ENCODE data around the gene RAVER2. TPM values are rescaled to one million over a fixed set of nuclear protein-coding genes. Genes with fewer than 3 reads are reported as not detected.

The RAVER2 gene
- polyA plus RNA-seq, 1 donor (not counting 4 experiments of a cell fraction or from before 2014, with no cell fraction given) = 9.1 TPM

DNA sequence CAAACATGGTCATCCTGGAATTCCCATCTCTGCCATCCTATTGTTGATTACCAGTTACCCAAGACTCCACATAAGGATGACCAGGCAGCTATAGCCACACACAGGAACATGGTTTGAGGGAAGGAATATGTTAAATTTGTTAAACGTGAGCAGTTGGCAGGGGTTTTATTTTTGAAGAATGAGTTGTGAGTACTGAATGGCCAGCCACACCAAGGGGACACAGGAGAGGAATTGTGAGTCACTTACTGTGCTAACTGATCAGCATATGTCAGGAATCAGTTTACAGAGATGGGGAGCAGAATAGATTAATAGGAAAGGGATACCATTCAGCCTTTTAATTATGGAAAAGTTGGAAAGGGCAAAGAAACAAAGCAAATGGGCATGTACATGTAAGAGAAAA, 39.3 kb upstream of the RAVER2 start:
- H3K4me1 ChIP-seq (ENCODE audit: control insufficient read depth, extremely low read depth, insufficient read depth, low read length) = no peaks in the 10 kb centered on the region
- H3K9ac ChIP-seq (ENCODE audit: control insufficient read depth, extremely low read depth, insufficient read depth, low read length) = no peak overlapping the region
- no peaks in the 10 kb centered on the region for H3K36me3 ChIP-seq (ENCODE audit: control insufficient read depth in 2 of 2, extremely low read depth in 1 of 2, insufficient read depth in 2 of 2, low read length in 2 of 2)
- no peak for DNase-seq (ENCODE audit: low read depth, low spot score)
- H3K27ac ChIP-seq (ENCODE audit: control insufficient read depth, insufficient read depth, low read length) = no peak overlapping the region
- no peaks in the 10 kb centered on the region for H3K79me2 ChIP-seq (ENCODE audit: control insufficient read depth, insufficient read depth, low read length)
- H3K27me3 ChIP-seq (ENCODE audit: control insufficient read depth, extremely low read depth, insufficient read depth, low read length) = no peaks in the 10 kb centered on the region
- no peaks in the 10 kb centered on the region for H4K20me1 ChIP-seq (ENCODE audit: control insufficient read depth, extremely low read depth, insufficient read depth, low read length)
- H3K4me3 ChIP-seq (ENCODE audit: control insufficient read depth in 2 of 3, extremely low read depth in 1 of 3, insufficient read depth in 2 of 3, low read depth in 1 of 3, low read length in 3 of 3) = no peak overlapping the region
- dilution Hi-C loops (cut with MboI; ENCODE audit: extremely low pct_ligation_motif_present, low sequenced_read_pairs) = no loop called here
- no peaks in the 10 kb centered on the region for H3K9me3 ChIP-seq (ENCODE audit: control insufficient read depth, low read depth, low read length)
- no peak overlapping the region for H2AFZ ChIP-seq (ENCODE audit: control insufficient read depth, low read length)
- FAIRE-seq = no peak
- H3K9me1 ChIP-seq (ENCODE audit: control insufficient read depth, extremely low read depth, insufficient read depth, low read length) = no peaks in the 10 kb centered on the region
- TF ChIP-seq, protein P1, sequence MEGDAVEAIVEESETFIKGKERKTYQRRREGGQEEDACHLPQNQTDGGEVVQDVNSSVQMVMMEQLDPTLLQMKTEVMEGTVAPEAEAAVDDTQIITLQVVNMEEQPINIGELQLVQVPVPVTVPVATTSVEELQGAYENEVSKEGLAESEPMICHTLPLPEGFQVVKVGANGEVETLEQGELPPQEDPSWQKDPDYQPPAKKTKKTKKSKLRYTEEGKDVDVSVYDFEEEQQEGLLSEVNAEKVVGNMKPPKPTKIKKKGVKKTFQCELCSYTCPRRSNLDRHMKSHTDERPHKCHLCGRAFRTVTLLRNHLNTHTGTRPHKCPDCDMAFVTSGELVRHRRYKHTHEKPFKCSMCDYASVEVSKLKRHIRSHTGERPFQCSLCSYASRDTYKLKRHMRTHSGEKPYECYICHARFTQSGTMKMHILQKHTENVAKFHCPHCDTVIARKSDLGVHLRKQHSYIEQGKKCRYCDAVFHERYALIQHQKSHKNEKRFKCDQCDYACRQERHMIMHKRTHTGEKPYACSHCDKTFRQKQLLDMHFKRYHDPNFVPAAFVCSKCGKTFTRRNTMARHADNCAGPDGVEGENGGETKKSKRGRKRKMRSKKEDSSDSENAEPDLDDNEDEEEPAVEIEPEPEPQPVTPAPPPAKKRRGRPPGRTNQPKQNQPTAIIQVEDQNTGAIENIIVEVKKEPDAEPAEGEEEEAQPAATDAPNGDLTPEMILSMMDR (optimal IDR thresholded peaks at IDR 0.05 in 1 of 3, IDR thresholded peaks at IDR 0.05 in 1 of 3, conservative IDR thresholded peaks at IDR 0.05 in 1 of 3; ENCODE audit: extremely low read depth in 1 of 3, insufficient read depth in 2 of 3, low read length in 3 of 3) = no peak
- TF ChIP-seq EZH2 (IDR thresholded peaks at IDR 0.05; ENCODE audit: low read length) = no peak
- H3K4me2 ChIP-seq (ENCODE audit: control insufficient read depth, extremely low read depth, insufficient read depth, low read depth, low read length) = no peak overlapping the region

DNA sequence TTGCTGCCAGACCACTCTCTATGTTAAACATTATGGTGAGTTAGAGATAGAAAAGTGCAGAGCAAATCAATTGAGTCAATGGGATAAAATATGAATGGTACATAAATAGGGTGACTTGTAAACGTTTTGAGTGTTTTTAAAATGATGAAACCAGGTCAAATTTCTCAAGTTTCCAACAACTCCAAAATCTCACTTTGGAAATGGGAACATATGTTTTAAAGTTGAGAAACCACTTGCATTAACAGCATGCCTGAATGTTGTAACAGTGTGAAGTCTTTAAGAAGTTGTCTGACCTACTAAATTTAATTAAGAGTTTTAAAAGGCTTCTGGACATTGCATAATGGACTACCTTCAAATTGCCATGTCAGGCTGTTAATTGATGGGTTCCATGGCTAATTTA, 33.6 kb upstream of the RAVER2 start:
- FAIRE-seq = no peak
- H3K4me1 ChIP-seq (ENCODE audit: control insufficient read depth, extremely low read depth, insufficient read depth, low read length) = no peaks in the 10 kb centered on the region
- no peak overlapping the region for H3K4me2 ChIP-seq (ENCODE audit: control insufficient read depth, extremely low read depth, insufficient read depth, low read depth, low read length)
- H3K9me1 ChIP-seq (ENCODE audit: control insufficient read depth, extremely low read depth, insufficient read depth, low read length) = no peaks in the 10 kb centered on the region
- dilution Hi-C loops (cut with MboI; ENCODE audit: extremely low pct_ligation_motif_present, low sequenced_read_pairs) = no loop called here
- no peak overlapping the region for H2AFZ ChIP-seq (ENCODE audit: control insufficient read depth, low read length)
- no peak for TF ChIP-seq EZH2 (IDR thresholded peaks at IDR 0.05; ENCODE audit: low read length)
- TF ChIP-seq, protein P1 (optimal IDR thresholded peaks at IDR 0.05 in 1 of 3, IDR thresholded peaks at IDR 0.05 in 1 of 3, conservative IDR thresholded peaks at IDR 0.05 in 1 of 3; ENCODE audit: extremely low read depth in 1 of 3, insufficient read depth in 2 of 3, low read length in 3 of 3) = no peak
- no peaks in the 10 kb centered on the region for H4K20me1 ChIP-seq (ENCODE audit: control insufficient read depth, extremely low read depth, insufficient read depth, low read length)
- H3K9me3 ChIP-seq (ENCODE audit: control insufficient read depth, low read depth, low read length) = no peaks in the 10 kb centered on the region
- H3K9ac ChIP-seq (ENCODE audit: control insufficient read depth, extremely low read depth, insufficient read depth, low read length) = no peak overlapping the region
- H3K79me2 ChIP-seq (ENCODE audit: control insufficient read depth, insufficient read depth, low read length) = no peaks in the 10 kb centered on the region
- H3K4me3 ChIP-seq (ENCODE audit: control insufficient read depth in 2 of 3, extremely low read depth in 1 of 3, insufficient read depth in 2 of 3, low read depth in 1 of 3, low read length in 3 of 3) = no peak overlapping the region
- H3K36me3 ChIP-seq (ENCODE audit: control insufficient read depth in 2 of 2, extremely low read depth in 1 of 2, insufficient read depth in 2 of 2, low read length in 2 of 2) = no peaks in the 10 kb centered on the region
- no peaks in the 10 kb centered on the region for H3K27me3 ChIP-seq (ENCODE audit: control insufficient read depth, extremely low read depth, insufficient read depth, low read length)
- no peak for DNase-seq (ENCODE audit: low read depth, low spot score)
- H3K27ac ChIP-seq (ENCODE audit: control insufficient read depth, insufficient read depth, low read length) = no peak overlapping the region

Measured in keratinocyte (primary cell).